Adrenal gland (tissue), 12 donors: ENCODE measurements around the gene VEZT. TPM values are rescaled to one million over a fixed set of nuclear protein-coding genes. Genes with fewer than 3 reads are reported as not detected.

Source experiments
- DNase-seq, 7 donors: peaks; one replicate each; pipeline ENCODE4 v3.0.0-alpha.2; 2019 to 2020
- H3K27ac ChIP-seq, 5 donors: fragments of 200-600 bp; sonication (generic) in 4 of 5; 1 replicate in 3 of 5; 2 replicates in 2 of 5; pipeline versions ENCODE4 v1.5.1 to v1.8.0; 2016 to 2020; ENCODE audit warnings: mild to moderate bottlenecking in 1 of 5
- H3K27me3 ChIP-seq: fragments of 200-600 bp; 2 replicates; pipeline ENCODE4 v1.8.0; 2021
- H3K36me3 ChIP-seq, 2 donors: fragments of 200-600 bp; replicated peaks in 1 of 2; 1 replicate in 1 of 2; 2 replicates in 1 of 2; pipeline versions ENCODE4 v1.5.1 to v1.8.0; 2018 to 2022
- H3K4me1 ChIP-seq, 2 donors: fragments of 200-600 bp; replicated peaks in 1 of 2; 1 replicate in 1 of 2; 2 replicates in 1 of 2; pipeline versions ENCODE4 v1.5.1 to v1.8.0; 2018 to 2021
- H3K4me3 ChIP-seq, 4 donors: fragments of 200-600 bp; sonication (generic) in 3 of 4; one replicate each; pipeline ENCODE4 v1.5.1; 2016 to 2018
- H3K9me3 ChIP-seq, 3 donors: fragments of 200-600 bp; sonication (generic) in 1 of 3; replicated peaks in 1 of 3; 1 replicate in 2 of 3; 2 replicates in 1 of 3; pipeline versions ENCODE4 v1.5.1 to v1.8.0; 2016 to 2021
- CTCF ChIP-seq, 6 experiments: fragments of 450-650 bp in 4 of 6; fragments of 200-600 bp in 2 of 6; sonication (generic) in 1 of 6; IDR thresholded peaks; 1 replicate in 5 of 6; 2 replicates in 1 of 6; pipeline versions ENCODE4 v1.5.1 to v1.8.0; 2016 to 2021; ENCODE audit warnings: antibody characterized with exemption in 6 of 6, mild to moderate bottlenecking in 2 of 6, moderate library complexity in 1 of 6
- POLR2A ChIP-seq, 2 donors: fragments of 450-650 bp; IDR thresholded peaks; one replicate each; pipeline ENCODE4 v1.6.1; 2017; ENCODE audit warnings: antibody characterized with exemption in 2 of 2, mild to moderate bottlenecking in 2 of 2, moderate library complexity in 1 of 2
- WGBS, 4 donors: extraction: QIAGEN DNeasy Blood & Tissue Kit in 2 of 4; methylation state at CpG; one replicate each; pipeline versions ENCODE4 v1.1.5 to v1.1.7; 2013 to 2017; 5-methylcytosine and 5-hydroxymethylcytosine counted together
- intact Hi-C, 2 donors: fragments of 100-400 bp; cut with DNase I; formaldehyde crosslinking; loops; one replicate each; pipeline versions ENCODE4 v1.14.1 to v1.15.0; 2022 to 2023
- polyA plus RNA-seq, 3 donors: library from polyadenylated mRNA; stranded (reverse); fragments of 200-250 nt in 2 of 3; fragments of 350-450 nt in 1 of 3; fragmentation: Illumina TruSeq in 1 of 3; extraction: RNeasy Lipid Tissue Mini Kit (QIAGEN cat#74804) in 1 of 3; gene quantifications; one replicate each; pipeline ENCODE4 v1.2.3, GENCODE V29; 2013 to 2014
- total RNA-seq, 9 donors: library from RNA; depleted of rRNA in 4 of 9; stranded (reverse); fragments of >200 nt in 4 of 9; fragments of 120-200 nt in 1 of 9; fragmentation: NEBNext Ultra II Directional in 1 of 9; extraction: Animal tissue kit (Norgen Biotek cat#: 25700) in 1 of 9; gene quantifications; one replicate each; pipeline versions ENCODE4 v1.1.0 to v1.2.4, GENCODE V29; 2013 to 2023
- donor health status: healthy with polysubstance abuse.
- donor health status: Bipolar disorder and iron deficiency.
- donor health status: DM: yes; HTN: yes; CAD: no.
- donor health status: DM: no; HTN: no; CAD: no.
- donor health status: DM: no; HTN: no; CAD: no.
- donor health status: DM: yes; HTN: yes; CAD: no.

VEZT gene
- total and polyA plus RNA-seq, 12 donors, result 34.8 to 189 (median 88.3) TPM

GRCh38 chr12:95286713-95287112 lies 69.1 kb downstream of the VEZT start:
- Histone ChIP-seq H3K36me3 (peaks cover 0 to 42% of the 10 kb centered on the region in 2 donors), H3K27me3 (no peaks in the 10 kb centered on the region), H3K9me3 (no peaks in the 10 kb centered on the region), H3K27ac (peak overlapping the region in 1 of 5 donors; percentile 43), H3K4me3 (no peak overlapping the region), H3K4me1 (peaks cover 0 to 11% of the 10 kb centered on the region in 2 donors)
- 71 to 93% (median 78%) methylated on average over 3 of the region's 3 CpGs for WGBS, 4 donors
- no peak for TF ChIP-seq CTCF (IDR thresholded peaks at IDR 0.05)
- no peak for TF ChIP-seq POLR2A (IDR thresholded peaks at IDR 0.05)
- intact Hi-C loops, result no loop called here
- DNase-seq, result peak in 2 of 7 donors; percentile 20 to 24

- Histone ChIP-seq H3K27ac (no peak overlapping the region), H3K9me3 (no peaks in the 10 kb centered on the region), H3K4me1 (peaks cover 0 to 11% of the 10 kb centered on the region in 2 donors), H3K27me3 (no peaks in the 10 kb centered on the region), H3K4me3 (no peak overlapping the region), H3K36me3 (peaks cover 0 to 37% of the 10 kb centered on the region in 2 donors)
- DNase-seq, result no peak
- intact Hi-C loops, result no loop called here
- TF ChIP-seq POLR2A (IDR thresholded peaks at IDR 0.05) (no peak), CTCF (IDR thresholded peaks at IDR 0.05) (no peak)
- 98 to 100% (median 99%) methylated on average over 2 of the region's 2 CpGs for WGBS, 4 donors
These were observed 73.9 kb downstream of the VEZT start for GRCh38 chr12:95291501-95291900.

GRCh38 chr12:95298916-95299315 lies 81.3 kb downstream of the VEZT start:
- Histone ChIP-seq H3K36me3 (peaks cover 0 to 54% of the 10 kb centered on the region in 2 donors), H3K4me3 (no peak overlapping the region), H3K27ac (no peak overlapping the region), H3K4me1 (peaks cover 0 to 4% of the 10 kb centered on the region in 2 donors), H3K9me3 (no peaks in the 10 kb centered on the region), H3K27me3 (no peaks in the 10 kb centered on the region)
- intact Hi-C loops, result no loop called here
- no peak for TF ChIP-seq POLR2A (IDR thresholded peaks at IDR 0.05)
- no peak for TF ChIP-seq CTCF (IDR thresholded peaks at IDR 0.05)
- 83 to 88% (median 86%) methylated on average over 5 of the region's 5 CpGs for WGBS, 4 donors
- no peak for DNase-seq

GRCh38 chr12:95300286-95300685 lies 82.7 kb downstream of the VEZT start:
- H3K36me3 ChIP-seq, result peaks cover 0 to 41% of the 10 kb centered on the region in 2 donors
- H3K4me3 ChIP-seq, result no peak overlapping the region
- no peaks in the 10 kb centered on the region for H3K27me3 ChIP-seq
- 79 to 95% (median 91%) methylated on average over 2 of the region's 2 CpGs for WGBS, 4 donors
- TF ChIP-seq POLR2A (IDR thresholded peaks at IDR 0.05) (no peak), CTCF (IDR thresholded peaks at IDR 0.05) (no peak)
- DNase-seq, result no peak
- intact Hi-C loops, result no loop called here
- no peak overlapping the region for H3K27ac ChIP-seq
- H3K4me1 ChIP-seq, result peaks cover 0 to 16% of the 10 kb centered on the region in 2 donors
- no peaks in the 10 kb centered on the region for H3K9me3 ChIP-seq
